BE2C (cell line): Measurements from ENCODE around the gene DAAM1. TPM values are rescaled to one million over a fixed set of nuclear protein-coding genes. Genes with fewer than 3 reads are reported as not detected.
A peak's percentile ranks its signal among the peaks of the same experiment; 100 is the strongest.

ENCODE experiments used
- DNase-seq: peaks from one replicate; pipeline ENCODE4 v3.0.0-alpha.2; 2020
- H3K27me3 ChIP-seq: fragments of 250-450 bp; sonication (Bioruptor Pico); 2 replicates; pipeline ENCODE4 v1.5.1; 2020; ENCODE audit warnings: mild to moderate bottlenecking
- H3K36me3 ChIP-seq: fragments of 250-450 bp; sonication (Bioruptor Pico); 2 replicates; pipeline ENCODE4 v1.5.1; 2020; ENCODE audit warnings: mild to moderate bottlenecking
- H3K4me1 ChIP-seq: fragments of 250-450 bp; sonication (Bioruptor Pico); 2 replicates; pipeline ENCODE4 v1.5.1; 2020
- H3K4me3 ChIP-seq: 2 replicates; pipeline ENCODE4 v1.5.1; 2011; ENCODE audit warnings: low read depth, low read length
- H3K9me3 ChIP-seq: fragments of 250-450 bp; sonication (Bioruptor Pico); 2 replicates; pipeline ENCODE4 v1.5.1; 2020
- CTCF ChIP-seq: IDR thresholded peaks from 2 replicates; pipeline ENCODE4 v1.5.1; 2012; ENCODE audit warnings: mild to moderate bottlenecking, low read depth, low read length
- polyA plus RNA-seq: library from polyadenylated mRNA; unstranded; fragments of >200 nt; gene quantifications from one replicate; pipeline ENCODE4 v1.2.1, GENCODE V29; 2012; ENCODE audit warnings: low read depth, missing spikeins; ENCODE audit not compliant: insufficient read length, insufficient read depth

Gene DAAM1
- 2.8 TPM for polyA plus RNA-seq

GRCh38 chr14:59188461-59189090 lies at the start of gene DAAM1:
DAAM1 (plus strand) TSS chr14:59188667; CDS start chr14:59263478, 74,811 bp downstream.
- H3K9me3 ChIP-seq, result no peaks in the 10 kb centered on the region
- H3K27me3 ChIP-seq, result no peaks in the 10 kb centered on the region; the same call in 1 of the 2 replicates
- H3K4me3 ChIP-seq, result peak within 1 kb of the TSS; percentile 89
- no peaks in the 10 kb centered on the region; the same call in 1 of the 2 replicates for H3K4me1 ChIP-seq
- DNase-seq, result peak; percentile 97
- no peak for TF ChIP-seq CTCF
- no peaks in the 10 kb centered on the region for H3K36me3 ChIP-seq

GRCh38 chr14:59139324-59139723 lies 49.1 kb upstream of the DAAM1 start:
- Histone ChIP-seq H3K36me3 (no peaks in the 10 kb centered on the region), H3K4me1 (no peaks in the 10 kb centered on the region), H3K27me3 (no peaks in the 10 kb centered on the region), H3K9me3 (no peaks in the 10 kb centered on the region), H3K4me3 (no peak overlapping the region)
- no peak for DNase-seq
- TF ChIP-seq CTCF, result no peak

GRCh38 chr14:59140106-59140843 lies 48.2 kb upstream of the DAAM1 start:
- Histone ChIP-seq H3K4me3 (no peak overlapping the region), H3K9me3 (no peaks in the 10 kb centered on the region), H3K27me3 (no peaks in the 10 kb centered on the region), H3K36me3 (no peaks in the 10 kb centered on the region), H3K4me1 (no peaks in the 10 kb centered on the region)
- no peak for TF ChIP-seq CTCF
- DNase-seq, result no peak

- no peak for TF ChIP-seq CTCF
- no peak for DNase-seq
- no peaks in the 10 kb centered on the region for H3K36me3 ChIP-seq
- H3K27me3 ChIP-seq, result no peaks in the 10 kb centered on the region
- no peaks in the 10 kb centered on the region for H3K4me1 ChIP-seq
- H3K9me3 ChIP-seq, result no peaks in the 10 kb centered on the region
- H3K4me3 ChIP-seq, result no peak overlapping the region
These were observed 42.0 kb upstream of the DAAM1 start for GRCh38 chr14:59146484-59146883.

- no peak for DNase-seq
- Histone ChIP-seq H3K36me3 (no peaks in the 10 kb centered on the region), H3K4me1 (no peaks in the 10 kb centered on the region), H3K4me3 (no peak overlapping the region), H3K9me3 (no peaks in the 10 kb centered on the region), H3K27me3 (no peaks in the 10 kb centered on the region)
- TF ChIP-seq CTCF, result no peak
These were observed 41.5 kb upstream of the DAAM1 start for GRCh38 chr14:59147007-59147406.

GRCh38 chr14:59148334-59148900 lies 40.0 kb upstream of the DAAM1 start:
- no peaks in the 10 kb centered on the region for H3K9me3 ChIP-seq
- no peak for TF ChIP-seq CTCF

More at GRCh38 chr14:59148334-59148900, 40.0 kb upstream of the DAAM1 start:
- Histone ChIP-seq H3K27me3 (no peaks in the 10 kb centered on the region), H3K36me3 (no peaks in the 10 kb centered on the region), H3K4me3 (no peak overlapping the region), H3K4me1 (no peaks in the 10 kb centered on the region)
- no peak for DNase-seq
